DOHH2 (cell line): ENCODE measurements around the gene SLC2A4RG.

Source experiments
- H3F3A ChIP-seq: fragments of 200-600 bp; sonication (generic), shearing (Covaris generic); 2 replicates; pipeline ENCODE4 v1.6.0; 2016; ENCODE audit warnings: antibody characterized with exemption, mild to moderate bottlenecking; ENCODE audit not compliant: control insufficient read depth, insufficient read depth
- H3K27ac ChIP-seq: fragments of 200-600 bp; sonication (generic); 2 replicates; pipeline ENCODE4 v1.5.1; 2014; ENCODE audit warnings: low read depth, mild to moderate bottlenecking, low read length, moderate library complexity
- H3K27me3 ChIP-seq: fragments of 200-600 bp; sonication (generic); 2 replicates; pipeline ENCODE4 v1.6.1; 2014; ENCODE audit warnings: mild to moderate bottlenecking, low read length, mixed read lengths; ENCODE audit not compliant: control insufficient read depth
- H3K36me3 ChIP-seq: fragments of 200-600 bp; sonication (generic); 2 replicates; pipeline ENCODE4 v1.6.1; 2014; ENCODE audit warnings: mild to moderate bottlenecking, low read length, moderate library complexity, mixed read lengths; ENCODE audit not compliant: control insufficient read depth
- H3K4me1 ChIP-seq: fragments of 200-600 bp; sonication (generic); 2 replicates; pipeline ENCODE4 v1.6.1; 2014; ENCODE audit warnings: mild to moderate bottlenecking, low read length, mixed read lengths; ENCODE audit not compliant: control insufficient read depth
- H3K4me2 ChIP-seq: fragments of 200-600 bp; sonication (generic); 2 replicates; pipeline ENCODE4 v1.6.0; 2014; ENCODE audit warnings: mild to moderate bottlenecking, low read length, moderate library complexity
- H3K4me3 ChIP-seq: fragments of 200-600 bp; sonication (generic); 2 replicates; pipeline ENCODE4 v1.5.1; 2014; ENCODE audit warnings: mild to moderate bottlenecking, low read length, mixed read lengths
- H3K79me2 ChIP-seq: fragments of 200-600 bp; sonication (generic); 2 replicates; pipeline ENCODE4 v1.6.1; 2014; ENCODE audit warnings: mild to moderate bottlenecking, low read length, mixed read lengths; ENCODE audit not compliant: control insufficient read depth
- H3K9me2 ChIP-seq: fragments of 200-600 bp; sonication (generic); replicated peaks from 2 replicates; pipeline ENCODE4 v1.6.1; 2014; ENCODE audit warnings: mild to moderate bottlenecking, low read length, mixed read lengths; ENCODE audit not compliant: control insufficient read depth
- H3K9me3 ChIP-seq: fragments of 200-600 bp; sonication (generic); 2 replicates; pipeline ENCODE4 v1.6.1; 2014; ENCODE audit warnings: antibody characterized with exemption, low read length, mixed read lengths; ENCODE audit not compliant: control insufficient read depth, insufficient read depth
- H4K20me1 ChIP-seq: fragments of 200-600 bp; sonication (generic); 2 replicates; pipeline ENCODE4 v1.6.0; 2014; ENCODE audit warnings: low read depth, mild to moderate bottlenecking, antibody characterized with exemption, low read length, moderate library complexity; ENCODE audit not compliant: control insufficient read depth, insufficient read depth
- CTCF ChIP-seq: fragments of 200-600 bp; sonication (generic); IDR thresholded peaks from one replicate; pipeline ENCODE4 v1.5.1; 2014; ENCODE audit warnings: antibody characterized with exemption, mild to moderate bottlenecking, low read depth, low read length; ENCODE audit not compliant: poor library complexity, severe bottlenecking
- EZH2phosphoT487 ChIP-seq: fragments of 200-600 bp; sonication (generic); IDR thresholded peaks from 2 replicates; pipeline ENCODE4 v1.6.1; 2017; ENCODE audit warnings: borderline replicate concordance, mild to moderate bottlenecking, antibody characterized with exemption, low read length, moderate library complexity, mixed read lengths

Gene SLC2A4RG

GRCh38 chr20:63758152-63758551 is 18.6 kb downstream of the SLC2A4RG start:
- Histone ChIP-seq H3K4me3 (no peak overlapping the region), H3K9me2 (no peaks in the 10 kb centered on the region), H3K4me1 (no peaks in the 10 kb centered on the region), H4K20me1 (no peaks in the 10 kb centered on the region), H3K4me2 (no peak overlapping the region), H3F3A (no peaks in the 10 kb centered on the region), H3K27ac (no peak overlapping the region), H3K9me3 (no peaks in the 10 kb centered on the region), H3K36me3 (no peaks in the 10 kb centered on the region), H3K27me3 (peaks cover 15% of the 10 kb centered on the region), H3K79me2 (no peaks in the 10 kb centered on the region)
- no peak for TF ChIP-seq CTCF
- TF ChIP-seq EZH2phosphoT487 = no peak

DNA sequence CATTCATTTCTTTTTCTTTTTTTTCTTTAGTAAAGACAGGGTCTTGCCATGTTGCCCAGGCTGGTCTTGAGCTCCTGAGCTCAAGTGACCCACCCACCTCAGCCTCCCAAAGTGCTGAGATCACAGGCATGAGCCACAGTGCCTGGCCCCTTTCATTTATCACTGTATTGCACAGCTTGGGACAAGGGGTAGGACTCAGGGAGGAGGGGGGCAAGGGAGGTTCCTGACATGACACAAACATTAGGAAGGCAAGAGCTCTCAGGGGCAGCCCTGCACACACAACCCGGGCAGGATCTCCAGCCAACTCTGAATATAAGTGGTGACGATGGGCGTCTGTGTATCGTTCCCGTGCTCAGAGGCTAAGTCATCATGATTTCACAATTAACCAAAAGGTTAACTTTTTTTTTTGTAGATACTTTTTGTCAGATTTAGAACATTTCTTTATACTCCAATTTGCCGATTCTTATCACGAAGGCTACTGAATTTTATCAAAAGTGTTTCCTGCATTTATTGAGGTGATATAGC is 19.9 kb downstream of the SLC2A4RG start:
- H3K4me1 ChIP-seq = no peaks in the 10 kb centered on the region
- H3K4me2 ChIP-seq = no peak overlapping the region
- H3K4me3 ChIP-seq = no peak overlapping the region
- H3K9me2 ChIP-seq = no peaks in the 10 kb centered on the region
- TF ChIP-seq EZH2phosphoT487 = no peak
- TF ChIP-seq CTCF = no peak
- H3K9me3 ChIP-seq = no peaks in the 10 kb centered on the region
- no peak overlapping the region for H3K27ac ChIP-seq
- no peaks in the 10 kb centered on the region for H4K20me1 ChIP-seq
- no peaks in the 10 kb centered on the region for H3K36me3 ChIP-seq
- peaks cover 15% of the 10 kb centered on the region for H3K27me3 ChIP-seq
- H3K79me2 ChIP-seq = no peaks in the 10 kb centered on the region
- no peaks in the 10 kb centered on the region for H3F3A ChIP-seq

GRCh38 chr20:63765082-63765873 is 25.7 kb downstream of the SLC2A4RG start:
- no peak overlapping the region for H3K27ac ChIP-seq
- TF ChIP-seq EZH2phosphoT487 = no peak
- no peak for TF ChIP-seq CTCF
- peaks cover 7% of the 10 kb centered on the region for H3K27me3 ChIP-seq
- no peaks in the 10 kb centered on the region for H3F3A ChIP-seq
- H3K79me2 ChIP-seq = no peaks in the 10 kb centered on the region
- no peaks in the 10 kb centered on the region for H3K36me3 ChIP-seq
- H3K4me2 ChIP-seq = no peak overlapping the region
- no peaks in the 10 kb centered on the region for H3K9me3 ChIP-seq
- H3K9me2 ChIP-seq = no peaks in the 10 kb centered on the region
- no peak overlapping the region for H3K4me3 ChIP-seq
- H4K20me1 ChIP-seq = no peaks in the 10 kb centered on the region
- no peaks in the 10 kb centered on the region for H3K4me1 ChIP-seq
